ENCODE data around the gene CCDC97. TPM values are rescaled to one million over a fixed set of nuclear protein-coding genes. Genes with fewer than 3 reads are reported as not detected.
A peak's percentile ranks its signal among the peaks of the same experiment; 100 is the strongest.

CCDC97 gene
- total RNA-seq, 2 experiments from 2014 or later = 33.5 to 36.1 TPM

- Mint-ChIP-seq H3K4me1 (ENCODE audit: low read depth) (peaks cover 47% of the 10 kb centered on the region), H3K4me3 (no peak overlapping the region), H3K27me3 (ENCODE audit: low read depth) (no peaks in the 10 kb centered on the region), H3K9me3 (ENCODE audit: insufficient read depth) (no peaks in the 10 kb centered on the region), H3K36me3 (ENCODE audit: low read depth) (peaks cover 79% of the 10 kb centered on the region), H3K27ac (peak overlapping the region; percentile 55)
- POLR2A ChIA-PET = no interaction called here
- ATAC-seq (no peak), DNase-seq (no peak)
- CTCF ChIA-PET = interaction anchor here (0.9 to 1.4 kb wide), 2 partner anchors 13 to 117 kb away, joined by 3 to 7 read pairs; no protein-coding TSS in a partner anchor
Observed at GRCh38 chr19:41321600-41322270, 11.8 kb downstream of the CCDC97 start.

DNA sequence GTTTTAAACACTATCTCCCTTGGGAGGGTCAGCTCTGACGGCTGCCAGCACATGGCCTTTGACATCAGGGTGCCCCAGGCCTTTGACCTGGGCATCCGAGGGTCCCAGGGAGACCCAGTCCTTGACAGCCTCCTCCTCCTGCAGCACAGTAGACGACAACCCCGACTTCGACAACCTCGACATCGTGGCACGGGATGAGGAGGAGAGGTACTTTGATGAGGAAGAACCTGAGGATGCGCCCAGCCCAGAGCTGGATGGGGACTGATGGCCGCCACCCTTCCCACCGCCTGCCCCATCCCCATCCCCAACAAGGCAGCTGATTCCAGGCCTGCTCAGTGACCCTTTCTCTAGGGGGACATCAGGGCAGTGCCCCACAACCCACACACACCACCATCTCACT lies 12.5 kb downstream of the CCDC97 start:
- CTCF ChIA-PET = interaction anchor here (1.4 kb wide), 1 partner anchor 14 kb away, joined by 7 read pairs; no protein-coding TSS in a partner anchor
- Mint-ChIP-seq H3K27me3 (ENCODE audit: low read depth) (no peaks in the 10 kb centered on the region), H3K4me3 (no peak overlapping the region), H3K27ac (peak overlapping the region; percentile 72), H3K4me1 (ENCODE audit: low read depth) (peaks cover 48% of the 10 kb centered on the region), H3K36me3 (ENCODE audit: low read depth) (peaks cover 77% of the 10 kb centered on the region), H3K9me3 (ENCODE audit: insufficient read depth) (no peaks in the 10 kb centered on the region)
- POLR2A ChIA-PET = no interaction called here
- DNase-seq (no peak), ATAC-seq (no peak)

- Mint-ChIP-seq H3K9me3 (ENCODE audit: insufficient read depth) (no peaks in the 10 kb centered on the region), H3K36me3 (ENCODE audit: low read depth) (peaks cover 75% of the 10 kb centered on the region), H3K4me3 (no peak overlapping the region), H3K4me1 (ENCODE audit: low read depth) (peaks cover 52% of the 10 kb centered on the region), H3K27me3 (ENCODE audit: low read depth) (no peaks in the 10 kb centered on the region), H3K27ac (peak overlapping the region; percentile 72)
- CTCF ChIA-PET = no interaction called here
- ATAC-seq (no peak), DNase-seq (no peak)
- POLR2A ChIA-PET = interaction anchor here (1.1 kb wide), 1 partner anchor 21 kb away, joined by 3 read pairs; no protein-coding TSS in a partner anchor
Observed at GRCh38 chr19:41323023-41323422, 13.1 kb downstream of the CCDC97 start.

DNA sequence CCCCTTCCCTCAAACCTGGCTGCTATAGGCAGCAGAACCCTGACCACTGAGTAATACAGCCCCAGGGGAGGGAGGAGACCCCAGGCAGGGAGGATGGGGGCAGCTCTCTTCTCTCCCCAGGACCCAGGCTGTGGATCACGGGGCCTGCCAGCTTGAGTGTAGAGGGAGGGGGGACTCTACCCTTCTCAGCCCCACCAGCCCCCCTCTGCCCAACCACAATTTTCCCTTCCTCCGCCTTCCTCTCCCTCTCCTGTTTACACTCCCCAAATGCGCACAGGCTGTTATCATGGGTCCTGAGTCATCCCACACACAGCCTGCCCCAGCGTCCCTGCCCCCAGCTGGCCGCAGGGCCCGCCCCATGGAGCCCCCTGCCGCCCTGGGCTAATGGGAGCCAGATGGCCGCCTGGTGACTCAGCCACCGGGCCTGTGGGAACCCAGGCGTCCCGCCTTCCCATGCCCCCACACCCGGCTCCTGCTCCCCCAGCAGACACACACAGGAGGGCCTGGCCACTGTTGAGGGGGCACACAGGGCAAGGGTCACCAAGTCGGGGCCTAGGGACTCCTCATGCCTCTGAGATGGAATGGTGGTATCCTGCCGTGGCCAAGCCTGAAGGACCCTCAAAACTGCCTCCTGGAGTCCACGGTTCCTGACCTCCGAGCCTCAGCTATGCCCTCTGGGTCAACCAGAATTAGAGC lies 13.6 kb downstream of the CCDC97 start:
- no peak overlapping the region for H3K4me3 Mint-ChIP-seq
- H3K27me3 Mint-ChIP-seq (ENCODE audit: low read depth) = no peaks in the 10 kb centered on the region
- H3K27ac Mint-ChIP-seq = peak overlapping the region; percentile 83
- H3K4me1 Mint-ChIP-seq (ENCODE audit: low read depth) = peaks cover 57% of the 10 kb centered on the region
- H3K9me3 Mint-ChIP-seq (ENCODE audit: insufficient read depth) = no peaks in the 10 kb centered on the region
- ATAC-seq (no peak), DNase-seq (no peak)
- ChIA-PET POLR2A (interaction anchor here (1.1 kb wide), 1 partner anchor 21 kb away, joined by 3 read pairs; no protein-coding TSS in a partner anchor), CTCF (no interaction called here)
- peaks cover 76% of the 10 kb centered on the region for H3K36me3 Mint-ChIP-seq (ENCODE audit: low read depth)

DNA sequence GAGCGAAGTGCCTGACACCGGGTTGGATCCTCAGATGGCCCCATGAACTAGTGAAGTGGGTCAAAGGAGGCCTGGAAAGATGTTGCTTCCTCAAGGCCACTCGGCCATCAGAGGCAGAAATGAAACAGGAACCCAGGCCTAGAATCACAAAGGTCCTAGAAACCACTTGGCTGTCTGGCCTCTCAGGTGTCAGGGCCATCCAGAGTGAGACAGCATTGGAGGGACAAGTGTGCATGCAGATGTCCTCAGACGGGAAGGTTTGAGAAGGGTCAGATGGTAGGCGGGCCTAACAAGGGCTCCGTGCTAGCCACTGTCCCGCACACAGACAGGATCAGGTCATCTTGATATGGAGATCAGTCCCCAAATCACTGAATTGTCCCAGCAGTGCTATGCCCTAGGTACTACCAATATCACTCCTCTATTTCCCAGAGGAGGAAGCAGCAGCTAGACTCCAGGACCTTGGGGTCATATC lies 14.3 kb downstream of the CCDC97 start:
- Mint-ChIP-seq H3K27me3 (ENCODE audit: low read depth) (no peaks in the 10 kb centered on the region), H3K36me3 (ENCODE audit: low read depth) (peaks cover 76% of the 10 kb centered on the region), H3K4me3 (no peak overlapping the region), H3K9me3 (ENCODE audit: insufficient read depth) (no peaks in the 10 kb centered on the region), H3K4me1 (ENCODE audit: low read depth) (peaks cover 64% of the 10 kb centered on the region), H3K27ac (peak overlapping the region; percentile 83)
- no peak for DNase-seq
- ATAC-seq = no peak
- POLR2A ChIA-PET = interaction anchor here (1.2 kb wide), 1 partner anchor 40 kb away, joined by 3 read pairs; the partner anchor contains the start of gene B9D2
- CTCF ChIA-PET = no interaction called here

DNA sequence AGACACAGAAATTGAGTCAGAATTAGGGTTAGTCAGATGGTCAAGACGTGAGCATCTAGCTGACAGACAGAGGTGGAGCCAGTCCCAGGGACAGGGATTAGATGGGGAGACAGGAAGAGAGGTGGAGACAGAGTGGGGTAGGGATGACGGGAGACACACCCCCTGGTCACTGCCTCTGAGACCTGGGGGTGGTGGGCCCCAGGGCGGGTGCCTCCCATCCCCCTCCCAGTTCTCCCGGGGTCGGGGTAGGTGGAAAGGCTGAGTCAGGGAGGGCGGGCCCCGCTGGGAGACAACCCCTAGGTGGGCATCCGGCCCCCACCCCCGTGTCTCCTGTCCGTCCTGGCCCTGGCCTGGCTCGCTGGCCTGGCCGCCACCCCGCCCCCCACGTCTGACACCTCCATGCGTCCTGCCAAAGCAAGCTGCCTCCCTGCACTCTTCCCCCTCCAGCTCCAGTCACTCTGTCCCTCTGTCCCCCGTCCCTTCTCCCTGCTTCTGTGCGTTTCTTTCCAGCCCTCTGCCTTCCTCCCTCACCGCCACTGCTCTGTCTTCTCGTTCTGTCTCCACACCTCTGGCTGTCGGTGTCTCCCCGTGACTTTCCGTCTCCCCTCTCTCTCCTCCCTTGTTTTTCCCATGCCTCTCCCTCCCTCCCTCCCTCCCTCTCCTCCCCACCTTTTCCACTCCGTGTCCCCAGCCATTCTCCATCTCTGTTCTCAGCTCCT lies 15.1 kb downstream of the CCDC97 start:
- Mint-ChIP-seq H3K4me3 (no peak overlapping the region), H3K9me3 (ENCODE audit: insufficient read depth) (no peaks in the 10 kb centered on the region), H3K27me3 (ENCODE audit: low read depth) (no peaks in the 10 kb centered on the region), H3K36me3 (ENCODE audit: low read depth) (peaks cover 68% of the 10 kb centered on the region), H3K4me1 (ENCODE audit: low read depth) (peaks cover 64% of the 10 kb centered on the region), H3K27ac (peak overlapping the region; percentile 83)
- ChIA-PET POLR2A (interaction anchor here (1.2 kb wide), 1 partner anchor 39 kb away, joined by 3 read pairs; the partner anchor contains the start of gene B9D2), CTCF (no interaction called here)
- DNase-seq = no peak
- no peak for ATAC-seq

- ChIA-PET CTCF (no interaction called here), POLR2A (interaction anchor here (1.2 kb wide), 1 partner anchor 38 kb away, joined by 3 read pairs; the partner anchor contains the start of gene B9D2)
Observed at GRCh38 chr19:41325640-41325946, 15.6 kb downstream of the CCDC97 start.

GRCh38 chr19:41325947-41326706 lies 16.2 kb downstream of the CCDC97 start:
- H3K4me1 Mint-ChIP-seq (ENCODE audit: low read depth) = peaks cover 70% of the 10 kb centered on the region
- DNase-seq (no peak), ATAC-seq (no peak)
- peak overlapping the region; percentile 85 for H3K27ac Mint-ChIP-seq
- peaks cover 65% of the 10 kb centered on the region for H3K36me3 Mint-ChIP-seq (ENCODE audit: low read depth)
- peak overlapping the region; percentile 61 for H3K4me3 Mint-ChIP-seq
- CTCF ChIA-PET = interaction anchor here (1.7 to 1.8 kb wide), 2 partner anchors 17 to 26 kb away, joined by 9 to 12 read pairs; no protein-coding TSS in a partner anchor
- POLR2A ChIA-PET = interaction anchor here (2.1 to 3.0 kb wide), 2 partner anchors 18 to 26 kb away, joined by 12 to 22 read pairs; no protein-coding TSS in a partner anchor
- no peaks in the 10 kb centered on the region for H3K9me3 Mint-ChIP-seq (ENCODE audit: insufficient read depth)
- H3K27me3 Mint-ChIP-seq (ENCODE audit: low read depth) = no peaks in the 10 kb centered on the region

More at GRCh38 chr19:41325640-41325946, 15.6 kb downstream of the CCDC97 start:
- ATAC-seq (no peak), DNase-seq (no peak)
- peaks cover 69% of the 10 kb centered on the region for H3K36me3 Mint-ChIP-seq (ENCODE audit: low read depth)
- H3K27me3 Mint-ChIP-seq (ENCODE audit: low read depth) = no peaks in the 10 kb centered on the region
- H3K4me1 Mint-ChIP-seq (ENCODE audit: low read depth) = peaks cover 68% of the 10 kb centered on the region
- H3K9me3 Mint-ChIP-seq (ENCODE audit: insufficient read depth) = no peaks in the 10 kb centered on the region
- H3K4me3 Mint-ChIP-seq = no peak overlapping the region
- peak overlapping the region; percentile 74 for H3K27ac Mint-ChIP-seq

DNA sequence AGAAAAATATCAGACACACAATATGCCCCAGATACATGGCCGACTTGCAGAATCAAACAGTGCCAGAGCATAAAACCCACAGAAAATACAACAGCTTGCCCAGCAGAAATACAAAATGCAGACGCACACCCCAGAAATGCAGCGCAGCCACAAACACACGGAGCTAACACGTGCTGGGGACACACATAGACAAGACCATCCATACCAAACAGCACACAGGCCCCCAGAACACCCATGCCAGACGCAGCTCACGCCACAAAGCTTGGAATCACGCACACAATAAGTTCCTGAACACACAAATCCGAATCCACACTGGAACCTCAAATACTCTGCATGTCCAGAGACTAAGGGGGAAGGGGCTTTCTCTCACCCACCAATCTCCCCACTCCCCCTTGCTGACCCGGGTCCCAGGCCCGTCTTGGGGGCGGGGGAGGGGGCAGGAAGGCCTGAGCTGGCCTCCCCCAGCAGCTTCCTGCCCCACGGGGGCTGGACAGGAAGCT lies 17.2 kb downstream of the CCDC97 start:
- no peak for ATAC-seq
- Mint-ChIP-seq H3K4me1 (ENCODE audit: low read depth) (peaks cover 74% of the 10 kb centered on the region), H3K27me3 (ENCODE audit: low read depth) (no peaks in the 10 kb centered on the region), H3K9me3 (ENCODE audit: insufficient read depth) (no peaks in the 10 kb centered on the region), H3K27ac (peak overlapping the region; percentile 85), H3K4me3 (peak overlapping the region; percentile 61), H3K36me3 (ENCODE audit: low read depth) (peaks cover 68% of the 10 kb centered on the region)
- ChIA-PET CTCF (interaction anchor here (0.8 to 2.8 kb wide), 10 partner anchors 10 to 243 kb away, joined by 3 to 12 read pairs (median 5); partner anchors contain the start of gene HNRNPUL1), POLR2A (interaction anchor here (1.0 to 3.0 kb wide), 10 partner anchors 16 to 112 kb away, joined by 3 to 22 read pairs (median 6); partner anchors contain the start of genes CCDC97, DMAC2 and HNRNPUL1)
- DNase-seq = peak; percentile 49

DNA sequence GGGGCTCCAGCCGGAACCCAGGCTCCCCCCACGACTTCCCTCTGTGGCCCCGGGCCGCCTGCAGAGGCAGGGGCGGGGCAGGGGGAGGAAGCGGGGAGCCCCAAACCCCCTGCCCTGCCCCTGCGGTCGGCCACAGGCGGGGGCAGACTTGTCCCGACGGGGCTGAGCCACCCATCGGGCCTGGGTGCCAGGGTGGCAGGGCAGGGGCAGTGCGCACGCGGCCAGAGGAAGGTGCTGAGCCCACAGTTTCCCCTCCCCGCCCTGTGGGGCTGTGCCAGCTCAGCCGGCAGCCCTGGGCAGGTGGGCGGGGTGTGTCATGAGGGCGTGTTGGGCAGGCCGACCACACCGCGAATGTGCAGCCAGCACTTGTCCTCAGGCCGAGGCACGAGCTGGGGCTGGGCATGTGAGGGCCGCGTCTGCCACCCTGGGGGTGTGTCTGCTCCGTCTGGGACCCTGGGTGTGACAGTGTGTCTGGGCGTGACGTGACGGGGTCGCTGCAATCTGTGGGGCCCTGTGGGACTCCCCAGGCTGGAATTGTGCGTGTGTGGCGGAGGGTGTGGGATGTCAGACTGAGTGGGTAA lies 17.7 kb downstream of the CCDC97 start:
- peak overlapping the region; percentile 64 for H3K4me3 Mint-ChIP-seq
- H3K36me3 Mint-ChIP-seq (ENCODE audit: low read depth) = peaks cover 68% of the 10 kb centered on the region
- ChIA-PET CTCF (interaction anchor here (0.8 to 2.8 kb wide), 11 partner anchors 9 to 243 kb away, joined by 3 to 12 read pairs (median 4); partner anchors contain the start of gene HNRNPUL1), POLR2A (interaction anchor here (1.0 to 3.0 kb wide), 10 partner anchors 17 to 112 kb away, joined by 3 to 22 read pairs (median 6); partner anchors contain the start of genes CCDC97, DMAC2 and HNRNPUL1)
- no peaks in the 10 kb centered on the region for H3K27me3 Mint-ChIP-seq (ENCODE audit: low read depth)
- H3K27ac Mint-ChIP-seq = peak overlapping the region; percentile 94
- peaks cover 75% of the 10 kb centered on the region for H3K4me1 Mint-ChIP-seq (ENCODE audit: low read depth)
- DNase-seq (peak; percentile 84), ATAC-seq (peak; percentile 66)
- H3K9me3 Mint-ChIP-seq (ENCODE audit: insufficient read depth) = no peaks in the 10 kb centered on the region
